ENCODE results near the gene PTGES3.

Gene PTGES3

DNA sequence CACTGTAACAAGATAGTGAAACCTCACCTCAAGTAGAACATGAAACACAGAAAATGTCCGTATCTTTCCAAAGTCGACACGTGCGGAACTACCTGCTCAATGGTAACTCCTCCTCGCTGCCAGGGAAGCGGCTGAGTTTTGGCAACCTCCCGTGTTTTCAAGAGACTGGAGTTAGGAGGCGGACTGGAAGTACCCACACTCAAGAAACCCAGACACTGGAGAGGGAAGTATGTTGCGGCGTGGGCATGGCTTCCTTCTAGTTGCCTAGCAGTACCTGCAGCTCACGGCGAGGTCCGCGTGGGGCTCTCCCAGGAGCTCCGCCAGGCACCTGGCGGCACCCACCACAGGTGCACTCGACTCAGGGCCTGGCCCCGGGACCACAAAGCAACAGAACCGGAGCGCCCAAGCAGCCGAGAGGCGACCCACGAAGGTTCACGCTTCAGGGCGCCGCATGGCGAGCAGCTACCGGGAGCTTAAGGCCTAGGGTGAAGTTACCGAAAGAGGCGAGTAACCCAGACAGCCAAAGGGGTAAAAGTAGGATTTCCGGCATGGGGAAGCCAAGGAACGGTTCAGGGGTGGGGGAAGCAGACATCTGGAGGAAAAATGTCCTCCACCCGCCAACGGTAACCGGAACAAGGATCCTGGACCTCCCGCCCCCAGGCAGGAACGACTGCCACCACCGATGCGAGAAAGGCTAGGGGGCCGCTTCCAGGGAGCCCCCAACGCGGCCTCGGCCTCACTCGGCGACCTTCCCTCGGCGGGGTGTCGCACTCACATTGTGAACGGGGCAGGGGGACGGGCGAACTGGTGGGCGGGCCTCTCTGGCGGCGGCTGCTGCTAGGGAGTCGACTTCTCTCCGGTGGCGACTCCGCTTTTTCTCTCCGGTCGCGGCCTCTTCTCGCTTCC, 608 bp downstream of the PTGES3 start (continued):
- TF ChIP-seq YY2 (tag by site-specific recombination; IDR thresholded peaks at IDR 0.05) (no peak), MEIS1 (CRISPR knock-in tag; IDR thresholded peaks at IDR 0.05; ENCODE audit: borderline replicate concordance) (no peak), ZNF837 (tag by site-specific recombination; IDR thresholded peaks at IDR 0.05) (no peak), ZNF341 (tag by site-specific recombination; IDR thresholded peaks at IDR 0.05; ENCODE audit: low read depth) (no peak), ZFP37 (tag by site-specific recombination; IDR thresholded peaks at IDR 0.05) (peak; percentile 76), YY1 (tag by site-specific recombination; IDR thresholded peaks at IDR 0.05) (peak; percentile 24; the same call in 1 of the 2 replicates), SCRT2 (tag by site-specific recombination; IDR thresholded peaks at IDR 0.05) (0 out of 2 replicates have a peak, but pooled peaks have one; percentile 35), MYNN (tag by site-specific recombination; IDR thresholded peaks at IDR 0.05; ENCODE audit: borderline replicate concordance) (no peak), TCF7L2 (IDR thresholded peaks at IDR 0.05; ENCODE audit: borderline replicate concordance, low read depth, low read length) (no peak), ZNF391 (tag by site-specific recombination; IDR thresholded peaks at IDR 0.05; ENCODE audit: borderline replicate concordance, low read depth) (no peak), ZNF792 (tag by site-specific recombination; IDR thresholded peaks at IDR 0.05) (no peak), EGR2 (tag by site-specific recombination; IDR thresholded peaks at IDR 0.05; ENCODE audit: low read depth) (no peak; the same call in 1 of the 2 replicates), ZNF548 (tag by site-specific recombination; IDR thresholded peaks at IDR 0.05) (no peak), ZNF747 (tag by site-specific recombination; IDR thresholded peaks at IDR 0.05) (no peak), KLF9 (tag by site-specific recombination; IDR thresholded peaks at IDR 0.05; ENCODE audit: low read depth) (no peak)
- TF ChIP-seq, protein P1, sequence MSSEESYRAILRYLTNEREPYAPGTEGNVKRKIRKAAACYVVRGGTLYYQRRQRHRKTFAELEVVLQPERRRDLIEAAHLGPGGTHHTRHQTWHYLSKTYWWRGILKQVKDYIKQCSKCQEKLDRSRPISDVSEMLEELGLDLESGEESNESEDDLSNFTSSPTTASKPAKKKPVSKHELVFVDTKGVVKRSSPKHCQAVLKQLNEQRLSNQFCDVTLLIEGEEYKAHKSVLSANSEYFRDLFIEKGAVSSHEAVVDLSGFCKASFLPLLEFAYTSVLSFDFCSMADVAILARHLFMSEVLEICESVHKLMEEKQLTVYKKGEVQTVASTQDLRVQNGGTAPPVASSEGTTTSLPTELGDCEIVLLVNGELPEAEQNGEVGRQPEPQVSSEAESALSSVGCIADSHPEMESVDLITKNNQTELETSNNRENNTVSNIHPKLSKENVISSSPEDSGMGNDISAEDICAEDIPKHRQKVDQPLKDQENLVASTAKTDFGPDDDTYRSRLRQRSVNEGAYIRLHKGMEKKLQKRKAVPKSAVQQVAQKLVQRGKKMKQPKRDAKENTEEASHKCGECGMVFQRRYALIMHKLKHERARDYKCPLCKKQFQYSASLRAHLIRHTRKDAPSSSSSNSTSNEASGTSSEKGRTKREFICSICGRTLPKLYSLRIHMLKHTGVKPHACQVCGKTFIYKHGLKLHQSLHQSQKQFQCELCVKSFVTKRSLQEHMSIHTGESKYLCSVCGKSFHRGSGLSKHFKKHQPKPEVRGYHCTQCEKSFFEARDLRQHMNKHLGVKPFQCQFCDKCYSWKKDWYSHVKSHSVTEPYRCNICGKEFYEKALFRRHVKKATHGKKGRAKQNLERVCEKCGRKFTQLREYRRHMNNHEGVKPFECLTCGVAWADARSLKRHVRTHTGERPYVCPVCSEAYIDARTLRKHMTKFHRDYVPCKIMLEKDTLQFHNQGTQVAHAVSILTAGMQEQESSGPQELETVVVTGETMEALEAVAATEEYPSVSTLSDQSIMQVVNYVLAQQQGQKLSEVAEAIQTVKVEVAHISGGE (tag by site-specific recombination; conservative IDR thresholded peaks at IDR 0.05; ENCODE audit: low read depth) = peak; percentile 47
- TF ChIP-seq, protein P2, sequence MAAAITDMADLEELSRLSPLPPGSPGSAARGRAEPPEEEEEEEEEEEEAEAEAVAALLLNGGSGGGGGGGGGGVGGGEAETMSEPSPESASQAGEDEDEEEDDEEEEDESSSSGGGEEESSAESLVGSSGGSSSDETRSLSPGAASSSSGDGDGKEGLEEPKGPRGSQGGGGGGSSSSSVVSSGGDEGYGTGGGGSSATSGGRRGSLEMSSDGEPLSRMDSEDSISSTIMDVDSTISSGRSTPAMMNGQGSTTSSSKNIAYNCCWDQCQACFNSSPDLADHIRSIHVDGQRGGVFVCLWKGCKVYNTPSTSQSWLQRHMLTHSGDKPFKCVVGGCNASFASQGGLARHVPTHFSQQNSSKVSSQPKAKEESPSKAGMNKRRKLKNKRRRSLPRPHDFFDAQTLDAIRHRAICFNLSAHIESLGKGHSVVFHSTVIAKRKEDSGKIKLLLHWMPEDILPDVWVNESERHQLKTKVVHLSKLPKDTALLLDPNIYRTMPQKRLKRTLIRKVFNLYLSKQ (tag by site-specific recombination; IDR thresholded peaks at IDR 0.05; ENCODE audit: borderline replicate concordance) = no peak
- TF ChIP-seq, protein P3, sequence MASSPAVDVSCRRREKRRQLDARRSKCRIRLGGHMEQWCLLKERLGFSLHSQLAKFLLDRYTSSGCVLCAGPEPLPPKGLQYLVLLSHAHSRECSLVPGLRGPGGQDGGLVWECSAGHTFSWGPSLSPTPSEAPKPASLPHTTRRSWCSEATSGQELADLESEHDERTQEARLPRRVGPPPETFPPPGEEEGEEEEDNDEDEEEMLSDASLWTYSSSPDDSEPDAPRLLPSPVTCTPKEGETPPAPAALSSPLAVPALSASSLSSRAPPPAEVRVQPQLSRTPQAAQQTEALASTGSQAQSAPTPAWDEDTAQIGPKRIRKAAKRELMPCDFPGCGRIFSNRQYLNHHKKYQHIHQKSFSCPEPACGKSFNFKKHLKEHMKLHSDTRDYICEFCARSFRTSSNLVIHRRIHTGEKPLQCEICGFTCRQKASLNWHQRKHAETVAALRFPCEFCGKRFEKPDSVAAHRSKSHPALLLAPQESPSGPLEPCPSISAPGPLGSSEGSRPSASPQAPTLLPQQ (tag by site-specific recombination; IDR thresholded peaks at IDR 0.05) = no peak; the same call in 1 of the 2 replicates

DNA sequence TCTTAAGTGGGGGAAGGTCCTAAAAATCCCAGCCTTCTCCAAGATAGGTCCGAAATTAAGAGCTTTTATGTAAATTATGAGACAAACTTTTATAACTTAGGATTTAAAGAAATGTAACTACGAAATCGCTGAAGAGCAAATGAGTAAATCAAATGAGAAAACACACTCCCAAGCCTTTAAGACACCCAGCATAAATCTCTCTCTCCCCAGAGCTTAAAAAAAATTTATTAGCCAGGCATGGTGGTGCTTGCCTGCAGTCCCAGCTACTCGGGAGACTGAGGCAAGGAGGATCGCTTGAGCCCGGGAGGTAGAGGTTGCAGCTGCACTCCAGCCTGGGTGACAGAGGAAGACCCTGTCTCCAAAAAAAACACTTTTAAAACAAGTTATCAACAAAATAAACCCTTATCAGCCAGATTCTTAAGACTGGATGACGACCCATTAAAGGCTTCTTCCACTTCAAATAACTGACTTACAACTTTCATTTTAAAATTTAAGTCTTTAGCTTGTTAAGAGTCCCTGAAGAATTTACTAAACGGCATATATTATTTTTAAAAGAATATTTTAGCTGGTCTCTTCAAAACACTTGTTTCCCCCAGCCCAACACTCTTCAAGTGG, 3.2 kb downstream of the PTGES3 start:
- Histone ChIP-seq H3K4me3 (ENCODE audit: low read depth, low read length) (peak overlapping the region; percentile 59), H3K27ac (ENCODE audit: extremely low read depth, low read depth, low read length) (peak overlapping the region; percentile 71), H3K36me3 (ENCODE audit: control insufficient read depth in 2 of 2, insufficient read depth in 1 of 2, low read length in 2 of 2) (peaks cover 27 to 50% of the 10 kb centered on the region in 2 experiments; a peak in 2 of 3 replicates), H3K9me3 (ENCODE audit: control insufficient read depth, insufficient read depth, low read depth, low read length) (no peaks in the 10 kb centered on the region), H3K4me1 (ENCODE audit: control insufficient read depth, insufficient read depth, low read length) (peaks cover 10% of the 10 kb centered on the region)
- ChIA-PET CTCF (interaction anchor here (0.6 to 2.2 kb wide), 7 partner anchors 14 to 898 kb away, joined by 3 to 8 read pairs (median 4); partner anchors contain the start of gene ATP5F1B), POLR2A (interaction anchor here (0.5 to 2.3 kb wide), 12 partner anchors 9 to 236 kb away, joined by 3 to 13 read pairs (median 4); partner anchors contain the start of genes ATP5F1B and NACA)
- TF ChIP-seq WT1 (tag by site-specific recombination; IDR thresholded peaks at IDR 0.05) (peak; percentile 54; the same call in 1 of the 2 replicates), ZNF777 (tag by site-specific recombination; IDR thresholded peaks at IDR 0.05; ENCODE audit: borderline replicate concordance) (no peak), SCRT2 (tag by site-specific recombination; IDR thresholded peaks at IDR 0.05) (peak; percentile 23; the same call in 1 of the 2 replicates), ZNF76 (tag by site-specific recombination; IDR thresholded peaks at IDR 0.05; ENCODE audit: borderline replicate concordance, low read depth) (no peak)
- TF ChIP-seq, protein P4, sequence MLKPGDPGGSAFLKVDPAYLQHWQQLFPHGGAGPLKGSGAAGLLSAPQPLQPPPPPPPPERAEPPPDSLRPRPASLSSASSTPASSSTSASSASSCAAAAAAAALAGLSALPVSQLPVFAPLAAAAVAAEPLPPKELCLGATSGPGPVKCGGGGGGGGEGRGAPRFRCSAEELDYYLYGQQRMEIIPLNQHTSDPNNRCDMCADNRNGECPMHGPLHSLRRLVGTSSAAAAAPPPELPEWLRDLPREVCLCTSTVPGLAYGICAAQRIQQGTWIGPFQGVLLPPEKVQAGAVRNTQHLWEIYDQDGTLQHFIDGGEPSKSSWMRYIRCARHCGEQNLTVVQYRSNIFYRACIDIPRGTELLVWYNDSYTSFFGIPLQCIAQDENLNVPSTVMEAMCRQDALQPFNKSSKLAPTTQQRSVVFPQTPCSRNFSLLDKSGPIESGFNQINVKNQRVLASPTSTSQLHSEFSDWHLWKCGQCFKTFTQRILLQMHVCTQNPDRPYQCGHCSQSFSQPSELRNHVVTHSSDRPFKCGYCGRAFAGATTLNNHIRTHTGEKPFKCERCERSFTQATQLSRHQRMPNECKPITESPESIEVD (tag by site-specific recombination; IDR thresholded peaks at IDR 0.05) = peak; percentile 67
- TF ChIP-seq, protein P5, sequence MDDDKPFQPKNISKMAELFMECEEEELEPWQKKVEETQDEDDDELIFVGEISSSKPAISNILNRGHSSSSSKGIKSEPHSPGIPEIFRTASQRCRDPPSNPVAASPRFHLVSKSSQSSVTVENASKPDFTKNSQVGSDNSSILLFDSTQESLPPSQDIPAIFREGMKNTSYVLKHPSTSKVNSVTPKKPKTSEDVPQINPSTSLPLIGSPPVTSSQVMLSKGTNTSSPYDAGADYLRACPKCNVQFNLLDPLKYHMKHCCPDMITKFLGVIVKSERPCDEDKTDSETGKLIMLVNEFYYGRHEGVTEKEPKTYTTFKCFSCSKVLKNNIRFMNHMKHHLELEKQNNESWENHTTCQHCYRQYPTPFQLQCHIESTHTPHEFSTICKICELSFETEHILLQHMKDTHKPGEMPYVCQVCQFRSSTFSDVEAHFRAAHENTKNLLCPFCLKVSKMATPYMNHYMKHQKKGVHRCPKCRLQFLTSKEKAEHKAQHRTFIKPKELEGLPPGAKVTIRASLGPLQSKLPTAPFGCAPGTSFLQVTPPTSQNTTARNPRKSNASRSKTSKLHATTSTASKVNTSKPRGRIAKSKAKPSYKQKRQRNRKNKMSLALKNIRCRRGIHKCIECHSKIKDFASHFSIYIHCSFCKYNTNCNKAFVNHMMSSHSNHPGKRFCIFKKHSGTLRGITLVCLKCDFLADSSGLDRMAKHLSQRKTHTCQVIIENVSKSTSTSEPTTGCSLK (tag by site-specific recombination; IDR thresholded peaks at IDR 0.05) = no peak
